NCI-H524 (cell line): ENCODE results near the gene QPCT.
"Not testable (repeated sequence)": the region's sequence is repeated elsewhere in the genome, so short reads cannot be mapped to it uniquely, and the experiment has no call there.

Experiments used
- DNase-seq, 2 experiments: peaks; one replicate each; lab custom pipeline; 2025; lab: John Stamatoyannopoulos, UW

The QPCT gene

DNA sequence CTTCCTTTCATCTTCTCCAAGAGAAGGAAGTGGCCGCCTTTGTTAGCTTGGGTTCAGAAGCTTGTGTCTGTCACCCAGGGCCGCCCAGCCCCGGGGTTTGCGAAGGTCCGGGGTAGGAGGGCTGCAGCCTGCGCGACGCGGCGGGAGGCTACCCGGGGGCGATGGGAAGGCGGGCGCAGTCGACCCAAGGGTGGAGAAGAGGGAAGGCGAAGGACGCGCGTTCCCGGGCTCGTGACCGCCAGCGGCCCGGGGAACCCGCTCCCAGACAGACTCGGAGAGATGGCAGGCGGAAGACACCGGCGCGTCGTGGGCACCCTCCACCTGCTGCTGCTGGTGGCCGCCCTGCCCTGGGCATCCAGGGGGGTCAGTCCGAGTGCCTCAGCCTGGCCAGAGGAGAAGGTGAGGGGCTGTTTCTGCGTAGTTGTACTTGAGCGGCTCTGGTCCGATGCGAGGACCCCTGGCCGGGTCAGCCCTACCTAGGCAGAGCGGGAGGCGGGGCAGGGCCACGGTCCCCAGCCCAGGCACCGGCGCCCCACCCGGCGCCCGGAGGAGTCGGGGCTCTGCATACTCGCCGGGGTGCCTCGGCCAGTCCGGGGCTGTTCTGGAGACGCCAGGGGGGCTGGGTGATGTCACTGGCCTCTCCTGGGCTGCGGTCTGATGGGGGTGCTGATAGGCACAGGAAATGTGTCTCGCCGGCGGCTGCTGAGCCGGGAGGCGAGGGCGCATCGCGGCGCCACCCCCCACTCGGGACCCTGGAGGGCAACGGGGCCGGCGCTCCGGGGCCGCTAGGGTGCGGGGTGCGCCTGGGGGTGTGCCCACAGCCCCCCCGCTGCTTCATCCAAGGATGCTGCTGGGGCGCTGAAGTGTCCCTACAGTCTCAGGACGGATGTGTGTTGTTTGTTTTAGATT, at the start of gene QPCT:
Gene QPCT, plus strand, starts transcription at position 178 of the 909 bp plus-strand sequence. Its CDS starts 102 bp downstream, at position 280.
- DNase-seq, result peak; percentile 12 to 35

DNA sequence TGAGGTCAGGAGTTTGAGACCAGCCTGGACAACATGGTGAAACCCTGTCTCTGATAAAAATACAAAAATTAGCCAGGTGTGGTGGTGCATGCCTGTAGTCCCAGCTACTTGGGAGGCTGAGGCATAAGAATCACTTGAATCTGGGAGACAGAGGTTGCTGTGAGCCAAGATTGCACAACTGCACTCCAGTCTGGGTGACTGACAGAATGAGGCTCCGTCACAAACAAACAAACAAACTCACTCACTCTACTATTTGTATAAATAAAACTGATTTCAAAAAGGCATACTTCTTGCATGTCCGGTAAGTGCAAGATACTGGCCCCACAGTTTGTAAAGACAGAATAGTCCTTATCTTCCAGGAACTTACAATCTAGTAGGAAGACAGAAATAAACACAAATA, 49.6 kb upstream of the QPCT start:
- DNase-seq, result not testable (repeated sequence)

DNA sequence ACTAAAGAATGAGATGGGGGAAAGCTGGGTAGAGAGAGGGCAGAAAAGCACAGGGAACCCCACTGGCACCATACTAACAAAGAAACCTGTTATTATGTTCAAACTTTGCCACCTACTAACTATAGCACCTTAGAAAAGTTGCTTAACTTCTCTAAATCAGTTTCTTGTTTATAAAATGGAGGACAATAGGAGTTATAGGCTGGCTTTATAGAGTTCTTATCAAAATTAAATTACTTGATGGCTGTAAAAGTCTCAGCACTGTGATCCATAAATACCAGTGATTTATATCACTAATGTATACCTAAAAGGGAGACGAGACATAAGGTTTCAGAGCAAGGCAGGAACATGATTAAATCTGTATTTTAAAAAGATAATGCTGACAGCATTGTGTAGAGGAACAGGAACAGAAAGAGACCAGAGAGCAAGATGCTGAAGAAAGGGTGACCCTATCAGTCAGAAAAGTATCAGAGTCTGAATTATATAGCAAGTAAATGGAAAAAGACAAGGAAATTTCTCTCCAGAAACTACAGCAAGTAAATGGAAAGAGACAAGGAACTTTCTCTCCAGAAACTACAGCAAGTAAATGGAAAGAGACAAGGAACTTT, 48.9 kb upstream of the QPCT start:
- DNase-seq, result no peak

DNA sequence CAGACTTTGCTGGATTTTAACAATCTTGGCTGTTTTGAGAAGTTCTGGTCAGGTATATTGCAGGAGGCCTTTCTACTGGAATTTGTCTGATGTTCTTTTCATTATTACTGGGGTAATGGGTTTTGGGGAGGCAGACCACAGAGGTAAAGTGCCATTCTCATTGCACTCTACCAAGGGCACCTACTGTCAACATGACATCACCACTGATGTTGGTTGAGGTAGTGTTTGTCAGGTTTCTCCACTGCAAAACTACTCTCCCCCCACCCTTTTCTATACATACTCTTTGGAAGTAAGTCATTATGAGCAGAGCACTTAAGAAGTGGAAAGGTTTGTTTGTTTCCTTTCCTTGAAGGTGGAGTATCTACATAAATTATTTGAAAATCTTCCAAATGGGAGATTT, 46.8 kb upstream of the QPCT start:
- DNase-seq, result no peak

DNA sequence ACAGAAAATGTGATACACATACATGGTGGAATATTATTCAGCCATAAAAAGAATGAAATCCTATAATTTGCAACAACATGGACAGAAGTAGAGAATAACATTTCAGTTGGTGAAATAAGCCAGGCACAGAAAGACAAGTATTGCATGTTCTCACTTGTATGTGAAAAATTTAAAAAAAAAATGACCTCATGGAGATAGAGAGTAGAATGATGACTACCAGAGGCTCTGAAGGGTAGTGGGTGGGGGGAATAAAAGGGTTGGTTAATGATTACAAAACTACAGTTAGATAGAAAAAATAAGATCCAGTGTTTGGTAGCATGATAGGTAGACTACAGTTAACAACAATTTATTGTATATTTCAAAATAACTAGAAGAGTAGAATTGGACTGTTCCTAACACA, 44.3 kb upstream of the QPCT start:
- no peak for DNase-seq

DNA sequence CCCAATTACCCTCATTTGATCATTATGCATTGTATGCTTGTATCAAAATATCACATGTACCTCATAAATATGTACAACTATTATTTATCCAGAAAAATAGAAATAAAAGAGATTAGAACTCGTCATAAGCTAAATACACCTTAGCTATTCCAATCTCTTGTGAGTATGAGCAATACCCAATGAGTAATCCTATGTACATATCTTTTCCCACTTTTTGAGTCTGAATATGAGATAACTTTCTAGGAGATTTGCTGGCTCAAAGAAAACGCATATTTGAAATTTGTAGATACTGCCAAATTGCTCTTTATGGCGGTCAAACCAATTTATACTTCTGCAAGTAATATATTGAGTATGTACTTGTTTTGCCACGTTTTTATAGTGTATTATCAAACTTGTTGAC, 43.9 kb upstream of the QPCT start:
- DNase-seq, result no peak

DNA sequence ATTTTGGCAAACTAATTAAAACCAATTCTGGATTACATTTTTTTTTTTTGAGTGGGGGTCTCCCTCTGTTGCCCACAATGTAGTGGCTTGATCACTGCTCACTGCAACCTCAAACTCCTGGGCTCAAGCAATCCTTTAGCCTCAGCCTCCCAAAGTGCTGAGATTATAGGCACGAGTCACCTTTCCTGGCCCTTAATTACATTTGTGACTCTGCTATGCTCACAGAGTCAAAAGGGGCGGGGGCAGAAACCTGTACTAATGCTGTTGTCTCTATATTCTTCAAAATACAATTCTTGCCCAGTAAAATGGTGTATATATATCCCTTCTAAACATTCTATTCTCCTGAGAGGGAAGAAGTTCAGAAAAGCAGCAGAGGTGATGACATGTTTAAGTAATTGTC, 43.0 kb upstream of the QPCT start:
- no peak for DNase-seq

DNA sequence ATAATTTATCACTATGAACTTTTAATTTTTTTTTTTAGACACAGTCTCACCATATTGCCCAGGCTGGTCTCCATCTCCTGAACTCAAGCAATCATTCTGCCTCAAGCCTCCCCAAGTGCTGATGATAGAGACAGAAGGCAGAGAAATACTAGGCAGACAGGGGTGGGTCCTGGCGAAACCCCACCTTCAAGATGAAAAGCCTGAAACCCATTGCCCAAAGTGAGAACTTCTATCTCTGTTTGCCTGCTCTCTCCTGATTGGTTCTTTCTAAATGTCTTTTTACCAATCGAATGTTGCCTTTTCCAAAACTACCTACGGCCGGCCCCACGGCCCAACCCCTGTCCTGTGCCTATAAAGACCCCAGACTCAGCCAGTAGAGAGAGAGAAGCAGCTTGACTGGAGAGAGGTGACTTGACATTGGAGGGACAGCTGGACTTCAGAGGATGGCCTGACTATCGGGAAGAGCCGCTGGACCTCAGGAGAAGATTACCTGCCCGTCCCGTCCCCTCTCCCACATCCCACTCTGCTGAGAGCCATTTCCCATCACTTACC, 41.7 kb upstream of the QPCT start:
- no peak for DNase-seq

DNA sequence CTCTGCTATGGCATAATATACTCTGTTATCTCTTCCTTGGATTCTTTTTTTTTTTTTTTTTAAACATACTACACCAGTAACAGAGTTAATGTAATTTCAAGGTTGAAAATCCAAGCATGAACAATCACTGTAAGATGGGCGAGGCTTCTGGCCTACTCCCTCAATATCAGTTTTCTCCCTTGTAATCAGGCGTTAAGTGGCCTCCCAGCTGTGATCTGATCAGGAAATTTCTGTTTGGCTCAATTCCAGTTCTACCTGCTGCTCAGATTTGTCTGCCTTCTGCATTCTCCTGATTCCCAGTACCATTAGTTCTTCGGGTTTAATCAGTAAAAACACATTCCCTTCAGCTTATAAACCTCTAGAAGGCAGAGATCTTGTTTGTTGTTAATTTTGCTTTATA, 38.4 kb upstream of the QPCT start:
- DNase-seq, result peak; percentile 63 to 91

DNA sequence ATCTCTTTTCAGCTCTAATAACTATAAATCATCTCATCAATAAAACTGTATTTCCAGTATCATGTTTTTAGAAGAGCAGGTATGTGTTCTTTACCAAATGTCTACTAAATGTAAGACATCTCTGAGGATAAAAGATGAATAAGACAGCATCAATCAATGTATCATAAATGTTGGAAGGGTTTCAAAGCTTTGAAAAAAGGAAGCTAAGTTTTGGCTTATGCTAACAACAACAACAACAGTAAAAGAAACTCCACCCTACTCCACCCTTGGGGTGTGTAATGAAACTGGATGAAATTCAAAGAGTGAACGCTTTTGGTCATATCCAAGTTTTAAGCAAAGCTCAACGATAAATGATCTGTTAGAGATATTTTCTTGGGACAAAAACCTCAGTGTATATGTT, 36.9 kb upstream of the QPCT start:
- no peak for DNase-seq

DNA sequence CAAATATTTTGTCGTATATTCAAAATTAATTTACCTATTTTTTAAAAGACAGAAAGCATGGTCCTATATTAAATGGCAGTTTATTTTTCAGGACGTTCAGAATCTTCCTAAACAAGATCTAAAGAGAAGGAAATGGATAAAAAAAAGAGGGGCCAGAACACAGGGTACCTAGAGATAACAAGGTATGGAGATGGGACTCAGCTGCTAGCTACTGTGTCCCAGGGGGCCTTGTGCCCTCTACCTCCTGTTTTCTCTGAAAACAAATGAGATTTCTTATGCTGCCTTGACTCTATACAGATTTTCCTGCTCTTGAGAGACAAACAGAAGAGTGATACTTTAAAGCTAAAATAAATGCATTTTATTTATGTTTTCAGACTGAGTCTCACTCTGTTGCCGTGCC, 29.1 kb upstream of the QPCT start:
- no peak for DNase-seq

DNA sequence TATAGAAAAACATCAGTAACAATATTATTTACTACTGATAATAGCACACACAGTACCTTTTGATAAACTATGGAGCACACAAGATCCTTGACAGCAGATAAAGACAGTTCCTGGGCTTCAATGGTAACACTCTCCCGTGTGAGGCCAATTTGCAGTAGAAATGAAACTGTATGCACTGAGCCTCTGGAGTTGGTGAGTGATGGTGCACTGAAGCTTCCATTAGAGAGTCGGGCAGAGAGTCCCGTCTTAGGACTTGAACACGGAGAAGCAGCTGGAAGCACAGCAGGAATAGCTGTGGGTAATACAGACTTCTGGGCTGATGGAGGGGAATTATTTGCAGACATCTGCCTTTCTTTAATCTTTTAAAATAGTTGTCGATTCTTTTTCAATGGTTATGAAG, 28.2 kb upstream of the QPCT start:
- DNase-seq, result no peak

DNA sequence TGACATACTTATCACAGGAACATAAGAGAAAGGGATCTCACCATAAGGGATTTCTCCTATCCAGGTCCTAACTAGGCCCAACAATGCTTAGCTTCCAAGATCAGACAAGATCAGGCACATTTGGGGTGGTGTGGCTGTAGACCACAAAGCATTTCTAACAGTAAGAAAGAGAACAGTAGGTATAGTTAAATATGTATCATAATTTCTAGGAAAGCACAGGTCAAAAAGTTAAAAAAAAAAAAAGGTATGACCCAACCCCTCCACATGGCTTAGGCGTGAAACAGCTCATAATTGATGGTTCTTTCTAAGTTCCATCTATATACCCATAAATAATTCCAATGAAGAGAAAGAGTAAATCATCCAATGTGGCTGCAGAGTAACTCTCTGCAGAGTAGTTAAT, 26.7 kb upstream of the QPCT start:
- DNase-seq, result no peak

DNA sequence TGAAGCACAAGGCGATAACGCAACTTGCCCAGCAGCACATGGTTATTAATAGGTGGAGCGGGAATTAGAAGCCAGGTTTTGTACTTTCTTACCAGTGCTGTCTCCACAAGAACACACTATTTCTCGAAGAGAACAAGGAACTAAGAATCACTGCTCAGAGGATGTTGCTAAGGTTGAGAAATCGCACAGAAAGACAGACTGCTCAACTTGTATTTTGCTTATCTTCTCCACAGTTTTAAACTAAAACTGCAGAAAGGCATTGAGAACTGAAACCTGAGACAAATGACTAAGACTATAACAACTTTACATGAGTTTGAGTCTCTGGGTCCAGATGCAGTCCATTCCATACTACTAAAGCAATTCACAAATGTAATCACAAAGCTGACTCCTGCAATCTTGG, 26.0 kb upstream of the QPCT start:
- no peak for DNase-seq

DNA sequence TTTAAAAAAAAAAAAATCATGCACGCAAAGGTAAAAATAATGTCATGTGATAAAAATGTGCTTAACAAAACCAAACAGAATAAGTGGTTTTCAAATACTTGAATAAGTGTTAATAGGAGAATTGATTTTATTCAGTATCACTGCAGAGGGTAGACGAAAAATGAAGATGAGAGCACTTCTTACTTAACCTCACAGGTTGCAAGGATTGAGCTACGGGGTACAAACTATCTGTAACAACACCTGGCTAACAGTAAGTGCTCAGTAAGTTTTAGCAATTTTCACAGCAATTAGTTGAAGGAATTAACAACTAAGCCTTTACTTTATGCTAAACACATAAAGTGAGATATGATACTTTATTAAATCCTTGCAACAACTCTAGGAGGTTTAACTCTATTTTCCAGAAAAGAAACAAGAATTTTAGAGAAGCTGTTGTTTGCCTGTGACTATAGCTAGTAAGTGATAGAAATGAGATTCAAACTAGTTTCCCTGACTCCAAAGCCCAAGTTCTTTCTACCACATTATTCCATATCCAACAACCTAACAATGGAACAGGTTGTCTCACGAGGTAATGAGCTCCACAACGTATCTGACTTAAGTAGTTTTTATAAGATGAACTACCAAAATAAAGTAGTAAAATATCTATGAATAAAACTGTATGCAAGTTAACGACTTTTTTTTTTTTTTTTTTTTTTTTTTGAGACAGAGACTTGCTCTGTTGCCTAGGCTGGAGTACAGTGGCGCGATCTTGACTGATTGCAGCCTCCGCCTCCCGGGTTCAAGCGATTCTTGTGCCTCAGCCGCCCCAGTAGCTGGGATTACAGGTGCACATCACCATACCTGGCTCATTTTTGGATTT, 24.4 kb upstream of the QPCT start:
- DNase-seq, result no peak

DNA sequence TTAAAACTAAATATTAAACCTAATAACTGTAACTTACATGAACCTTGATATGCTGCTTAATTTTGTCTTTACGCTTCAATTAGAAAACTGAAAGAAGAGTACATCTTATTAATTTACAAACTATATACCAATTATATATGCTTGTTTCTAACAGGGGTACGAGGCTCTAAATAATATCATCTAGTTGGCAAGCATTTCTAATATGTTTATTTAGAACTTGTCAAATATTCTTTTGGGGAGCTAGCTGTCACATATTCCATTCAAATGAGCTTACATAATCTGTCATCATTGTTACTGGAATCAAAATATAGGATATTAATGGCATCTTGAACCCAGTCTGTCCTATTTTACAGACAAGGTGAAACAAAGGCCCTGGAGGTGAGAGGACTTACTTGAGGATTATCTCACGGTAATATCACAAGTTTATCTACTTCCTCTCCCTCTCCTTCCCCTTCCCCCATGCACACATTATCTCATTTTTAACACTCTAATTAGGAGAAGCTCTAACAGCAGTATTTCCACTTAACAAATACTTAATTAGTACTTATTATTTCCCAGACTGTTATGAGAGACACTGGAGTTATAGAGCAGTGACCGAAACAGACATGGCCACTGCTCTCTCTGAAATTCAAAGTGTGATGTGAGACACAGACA, 23.3 kb upstream of the QPCT start:
- DNase-seq, result no peak

DNA sequence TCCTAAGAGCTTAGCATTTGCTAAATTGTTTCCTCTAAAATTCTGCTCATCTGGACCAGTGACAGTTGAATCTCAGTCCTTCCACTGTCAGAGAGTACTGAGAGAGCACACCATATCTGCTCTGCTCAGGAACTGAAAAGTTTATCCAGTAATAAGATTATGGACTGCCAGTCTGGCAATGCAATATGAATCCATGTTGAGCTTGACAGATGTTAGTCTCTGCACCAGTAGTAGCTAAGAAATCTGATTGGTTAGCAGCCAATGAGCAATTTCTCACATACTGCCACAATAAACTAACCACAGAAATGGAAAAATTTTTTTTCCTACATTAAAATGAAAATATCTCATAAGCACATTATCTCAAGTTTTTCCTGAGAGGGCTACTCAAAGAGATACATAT, 22.1 kb upstream of the QPCT start:
- DNase-seq, result peak; percentile 28 to 90

DNA sequence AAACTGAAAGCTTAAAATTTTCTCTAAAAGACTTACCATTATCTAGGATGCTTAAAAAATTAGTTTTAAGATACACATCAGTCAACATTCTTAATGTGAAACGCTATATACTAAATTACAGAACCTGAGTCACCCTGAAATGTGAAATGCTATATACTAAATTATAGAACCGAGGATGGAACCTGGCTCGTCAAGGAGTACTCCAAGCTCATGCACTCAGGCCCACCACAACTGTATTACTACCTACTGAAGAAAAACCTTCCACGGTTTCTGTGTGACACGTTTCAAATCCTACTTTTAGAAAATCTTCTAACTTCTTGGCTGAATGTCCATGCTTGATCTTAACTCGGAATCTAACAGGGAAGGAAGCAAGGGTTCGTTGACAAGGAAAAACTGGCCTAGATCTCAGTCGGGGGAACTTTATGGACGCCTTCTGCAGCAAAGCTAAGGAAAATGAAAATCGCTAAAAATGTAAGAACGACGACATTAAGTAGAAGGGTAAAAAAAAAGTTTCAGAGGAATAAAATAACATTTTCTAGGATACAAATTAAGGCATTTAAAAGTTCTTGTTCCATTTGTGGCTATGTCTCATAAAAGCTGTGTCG, 21.2 kb upstream of the QPCT start:
- no peak for DNase-seq

DNA sequence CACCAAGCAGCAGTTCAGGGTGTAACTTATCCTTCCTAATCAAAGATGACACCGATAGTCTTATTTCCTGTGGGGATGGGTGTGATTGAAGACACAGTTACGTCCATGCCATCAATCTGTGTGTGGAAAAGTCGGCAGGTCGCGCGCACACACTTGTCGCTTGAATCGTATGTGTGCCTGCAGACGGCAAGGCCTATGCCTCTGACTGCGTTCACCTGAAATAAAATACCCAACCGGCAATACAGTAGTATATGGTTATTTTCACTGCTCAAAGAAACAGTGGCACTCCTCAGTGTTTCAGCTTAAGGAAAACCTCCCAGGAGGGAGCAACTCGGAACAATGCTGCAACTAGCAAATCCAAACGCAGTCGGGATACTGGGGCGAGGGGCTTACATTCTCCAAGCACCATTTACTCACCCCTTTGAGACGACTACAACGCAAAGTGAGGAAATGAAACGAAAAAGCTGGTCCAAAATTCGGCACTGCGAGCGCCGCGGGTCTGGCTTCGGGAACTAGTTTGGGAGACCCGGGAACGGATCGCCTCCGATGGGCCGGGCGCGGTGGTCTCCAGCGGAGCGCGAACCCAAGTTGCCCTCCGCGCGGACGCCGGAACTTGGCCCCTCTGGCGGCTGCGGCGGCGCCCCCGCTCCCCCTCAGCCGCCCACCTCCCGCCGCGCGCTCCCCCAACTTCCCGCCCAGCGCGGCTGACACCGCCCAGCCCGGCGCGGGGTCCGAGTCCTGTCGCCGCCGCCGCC, 20.5 kb upstream of the QPCT start:
- peak in 1 of 2 experiments; percentile 37 for DNase-seq

DNA sequence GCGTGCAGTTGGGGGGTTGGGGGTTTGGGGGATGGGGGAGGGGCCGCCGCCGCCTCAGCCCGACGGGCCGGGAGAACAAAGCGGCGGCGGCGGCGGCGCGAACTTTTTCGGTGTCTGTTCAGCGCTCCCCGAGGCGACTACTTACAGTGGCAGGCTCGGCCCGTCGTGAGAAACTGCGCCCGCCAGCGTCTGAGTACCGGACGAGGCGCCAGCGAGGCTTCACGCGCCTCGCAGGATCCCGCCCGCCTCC, 20.0 kb upstream of the QPCT start:
- no peak for DNase-seq
